ENCODE results near the gene MTUS2.
"Not testable (repeated sequence)": the region's sequence is repeated elsewhere in the genome, so short reads cannot be mapped to it uniquely, and the experiment has no call there.

MTUS2 gene

GRCh38 chr13:29164116-29164515 lies 344.0 kb downstream of the MTUS2 start:
- DNase-seq (ENCODE audit: low spot score), result no peak

GRCh38 chr13:29165216-29165615 lies 345.1 kb downstream of the MTUS2 start:
- DNase-seq (ENCODE audit: low spot score), result no peak

- DNase-seq (ENCODE audit: low spot score), result no peak
These were observed 345.7 kb downstream of the MTUS2 start for GRCh38 chr13:29165840-29166239.

- no peak for DNase-seq (ENCODE audit: low spot score)
These were observed 350.4 kb downstream of the MTUS2 start for GRCh38 chr13:29170436-29171082.

GRCh38 chr13:29171244-29171643 lies 351.1 kb downstream of the MTUS2 start:
- no peak for DNase-seq (ENCODE audit: low spot score)

- no peak for DNase-seq (ENCODE audit: low spot score)
These were observed 354.0 kb downstream of the MTUS2 start for GRCh38 chr13:29174093-29174492.

GRCh38 chr13:29175250-29175873 lies 355.2 kb downstream of the MTUS2 start:
- DNase-seq (ENCODE audit: low spot score), result no peak

GRCh38 chr13:29180055-29180454 lies 359.9 kb downstream of the MTUS2 start:
- no peak for DNase-seq (ENCODE audit: low spot score)

GRCh38 chr13:29182216-29182615 lies 362.1 kb downstream of the MTUS2 start:
- no peak for DNase-seq (ENCODE audit: low spot score)

GRCh38 chr13:29185926-29186325 lies 365.8 kb downstream of the MTUS2 start:
- no peak for DNase-seq (ENCODE audit: low spot score)

GRCh38 chr13:29187584-29187983 lies 367.4 kb downstream of the MTUS2 start:
- no peak for DNase-seq (ENCODE audit: low spot score)

- no peak for DNase-seq (ENCODE audit: low spot score)
These were observed 370.2 kb downstream of the MTUS2 start for GRCh38 chr13:29190298-29190697.

- DNase-seq (ENCODE audit: low spot score), result no peak
These were observed 372.9 kb downstream of the MTUS2 start for GRCh38 chr13:29193083-29193482.

GRCh38 chr13:29195456-29195855 lies 375.3 kb downstream of the MTUS2 start:
- DNase-seq (ENCODE audit: low spot score), result no peak

GRCh38 chr13:29196409-29197074 lies 376.4 kb downstream of the MTUS2 start:
- no peak for DNase-seq (ENCODE audit: low spot score)

- DNase-seq (ENCODE audit: low spot score), result not testable (repeated sequence)
These were observed 382.6 kb downstream of the MTUS2 start for GRCh38 chr13:29202753-29203152.

- DNase-seq (ENCODE audit: low spot score), result no peak
These were observed 384.5 kb downstream of the MTUS2 start for GRCh38 chr13:29204651-29205050.

- DNase-seq (ENCODE audit: low spot score), result no peak
These were observed 390.5 kb downstream of the MTUS2 start for GRCh38 chr13:29210676-29211075.

GRCh38 chr13:29211162-29211561 lies 391.0 kb downstream of the MTUS2 start:
- DNase-seq (ENCODE audit: low spot score), result not testable (repeated sequence)

GRCh38 chr13:29222458-29222857 lies 402.3 kb downstream of the MTUS2 start:
- no peak for DNase-seq (ENCODE audit: low spot score)

GRCh38 chr13:29224206-29224605 lies 404.1 kb downstream of the MTUS2 start:
- no peak for DNase-seq (ENCODE audit: low spot score)

GRCh38 chr13:29227576-29227975 lies 407.4 kb downstream of the MTUS2 start:
- DNase-seq (ENCODE audit: low spot score), result no peak

- DNase-seq (ENCODE audit: low spot score), result no peak
These were observed 410.2 kb downstream of the MTUS2 start for GRCh38 chr13:29230299-29230845.
